ENCODE measurements around the gene MTHFD2L.

MTHFD2L gene

GRCh38 chr4:74174421-74174820 is 16.5 kb downstream of the MTHFD2L start:
- no peaks in the 10 kb centered on the region for H3K9me3 ChIP-seq (ENCODE audit: control insufficient read depth, insufficient read depth, low read depth, low read length)
- H3K27ac ChIP-seq (ENCODE audit: extremely low read depth, low read depth, low read length), result no peak overlapping the region
- no peak overlapping the region for H3K4me3 ChIP-seq (ENCODE audit: low read depth, low read length)
- no peak for TF ChIP-seq ZNF121 (tag by site-specific recombination; IDR thresholded peaks at IDR 0.05)
- no peak for TF ChIP-seq ZFP3 (tag by site-specific recombination; IDR thresholded peaks at IDR 0.05; ENCODE audit: low read depth)
- TF ChIP-seq ZNF843 (tag by site-specific recombination; IDR thresholded peaks at IDR 0.05), result no peak
- TF ChIP-seq ATF2 (tag by site-specific recombination; IDR thresholded peaks at IDR 0.05; ENCODE audit: low read depth), result no peak
- no peak for TF ChIP-seq ZNF596 (tag by site-specific recombination; IDR thresholded peaks at IDR 0.05)
- CTCF ChIA-PET, result interaction anchor here (0.7 to 2.5 kb wide), 2 partner anchors 15 to 199 kb away, joined by 3 to 13 read pairs; no protein-coding TSS in a partner anchor
- no peaks in the 10 kb centered on the region for H3K4me1 ChIP-seq (ENCODE audit: control insufficient read depth, insufficient read depth, low read length)
- POLR2A ChIA-PET, result no interaction called here
- H3K36me3 ChIP-seq (ENCODE audit: control insufficient read depth in 2 of 2, insufficient read depth in 1 of 2, low read length in 2 of 2), result no peaks in the 10 kb centered on the region

- POLR2A ChIA-PET, result no interaction called here
- CTCF ChIA-PET, result interaction anchor here (0.7 to 2.5 kb wide), 2 partner anchors 15 to 199 kb away, joined by 3 to 13 read pairs; no protein-coding TSS in a partner anchor
- TF ChIP-seq ZBTB11 (tag by site-specific recombination; conservative IDR thresholded peaks at IDR 0.05; ENCODE audit: low read depth) (no peak), ZNF174 (tag by site-specific recombination; IDR thresholded peaks at IDR 0.05) (no peak), ZNF555 (tag by site-specific recombination; conservative IDR thresholded peaks at IDR 0.05) (no peak), ZBTB48 (tag by site-specific recombination; IDR thresholded peaks at IDR 0.05) (no peak), GLIS2 (tag by site-specific recombination; IDR thresholded peaks at IDR 0.05) (no peak), ZNF148 (tag by site-specific recombination; IDR thresholded peaks at IDR 0.05; ENCODE audit: borderline replicate concordance) (no peak), BCL11A (tag by site-specific recombination; IDR thresholded peaks at IDR 0.05; ENCODE audit: low read depth) (no peak), ZNF202 (tag by site-specific recombination; IDR thresholded peaks at IDR 0.05; ENCODE audit: borderline replicate concordance) (no peak), OSR2 (tag by site-specific recombination; IDR thresholded peaks at IDR 0.05) (no peak), ZNF214 (tag by site-specific recombination; IDR thresholded peaks at IDR 0.05; ENCODE audit: borderline replicate concordance) (no peak), ZNF785 (tag by site-specific recombination; IDR thresholded peaks at IDR 0.05) (no peak), ZNF350 (tag by site-specific recombination; IDR thresholded peaks at IDR 0.05) (no peak), ZNF366 (tag by site-specific recombination; conservative IDR thresholded peaks at IDR 0.05) (no peak), ZNF624 (tag by site-specific recombination; IDR thresholded peaks at IDR 0.05) (no peak), ZNF670 (tag by site-specific recombination; IDR thresholded peaks at IDR 0.05; ENCODE audit: low read depth) (no peak), ZNF518A (tag by site-specific recombination; conservative IDR thresholded peaks at IDR 0.05; ENCODE audit: low read depth) (no peak), ZBTB20 (tag by site-specific recombination; IDR thresholded peaks at IDR 0.05) (no peak)
Observed at GRCh38 chr4:74174941-74175340, 17.0 kb downstream of the MTHFD2L start.

More at GRCh38 chr4:74174941-74175340, 17.0 kb downstream of the MTHFD2L start:
- no peak overlapping the region for H3K27ac ChIP-seq (ENCODE audit: extremely low read depth, low read depth, low read length)
- no peaks in the 10 kb centered on the region for H3K4me1 ChIP-seq (ENCODE audit: control insufficient read depth, insufficient read depth, low read length)
- H3K4me3 ChIP-seq (ENCODE audit: low read depth, low read length), result no peak overlapping the region
- no peaks in the 10 kb centered on the region for H3K9me3 ChIP-seq (ENCODE audit: control insufficient read depth, insufficient read depth, low read depth, low read length)
- no peaks in the 10 kb centered on the region for H3K36me3 ChIP-seq (ENCODE audit: control insufficient read depth in 2 of 2, insufficient read depth in 1 of 2, low read length in 2 of 2)
